ENCODE results near the gene PTPRCAP.

GRCh38 chr11:67441098-67441563, 3.6 kb upstream of the PTPRCAP start:
- TF ChIP-seq POLR2A (IDR thresholded peaks at IDR 0.05) (no peak), CTCF (IDR thresholded peaks at IDR 0.05) (no peak), POLR2AphosphoS5 (IDR thresholded peaks at IDR 0.05) (no peak), EP300 (IDR thresholded peaks at IDR 0.05; ENCODE audit: low read depth) (no peak)

Data from transverse colon (tissue), 4 donors.